Activated effector memory CD4-positive, alpha-beta T cell treated with Interleukin-2 at 50 U/mL for 16 hours (primary cell): Measurements from ENCODE around the gene MMUT.
A peak's percentile ranks its signal among the peaks of the same experiment; 100 is the strongest.
"Not testable (repeated sequence)": the region's sequence is repeated elsewhere in the genome, so short reads cannot be mapped to it uniquely, and the experiment has no call there.

Source experiments
- DNase-seq: peaks from one replicate; pipeline ENCODE4 v3.0.0-alpha.2; 2020

Gene MMUT

GRCh38 chr6:49416195-49416594 is 46.9 kb downstream of the MMUT start:
- DNase-seq = no peak

GRCh38 chr6:49415358-49415757 is 47.7 kb downstream of the MMUT start:
- no peak for DNase-seq

GRCh38 chr6:49410564-49410963 is 52.5 kb downstream of the MMUT start:
- no peak for DNase-seq

DNA sequence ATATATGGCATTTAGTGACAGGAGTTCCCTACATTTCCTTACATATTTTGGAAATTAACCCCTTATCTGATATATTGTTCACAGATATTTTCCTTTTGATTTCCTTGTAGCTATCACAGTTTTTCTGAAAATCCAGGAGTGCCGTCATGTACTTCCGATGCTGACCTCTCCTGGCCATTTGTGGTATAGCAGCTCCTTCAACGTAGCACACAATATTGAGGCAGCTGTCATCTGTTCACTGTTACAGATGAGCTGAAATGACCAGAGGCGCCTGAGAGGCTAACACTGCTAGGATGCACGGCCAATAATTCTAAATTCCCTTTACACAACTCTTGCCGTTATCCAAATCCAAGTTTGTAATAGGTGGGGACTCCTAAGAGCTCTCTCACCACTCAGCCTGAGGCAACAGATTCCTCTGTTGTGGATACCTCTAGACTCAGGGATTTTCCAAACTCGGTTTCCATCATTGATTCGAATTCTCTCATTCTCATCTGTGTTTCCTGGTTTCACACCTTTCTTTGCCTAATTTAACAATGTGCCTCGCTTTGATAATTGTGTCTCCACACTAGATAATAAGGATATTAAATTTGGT is 53.0 kb downstream of the MMUT start:
- peak; percentile 13 for DNase-seq

DNA sequence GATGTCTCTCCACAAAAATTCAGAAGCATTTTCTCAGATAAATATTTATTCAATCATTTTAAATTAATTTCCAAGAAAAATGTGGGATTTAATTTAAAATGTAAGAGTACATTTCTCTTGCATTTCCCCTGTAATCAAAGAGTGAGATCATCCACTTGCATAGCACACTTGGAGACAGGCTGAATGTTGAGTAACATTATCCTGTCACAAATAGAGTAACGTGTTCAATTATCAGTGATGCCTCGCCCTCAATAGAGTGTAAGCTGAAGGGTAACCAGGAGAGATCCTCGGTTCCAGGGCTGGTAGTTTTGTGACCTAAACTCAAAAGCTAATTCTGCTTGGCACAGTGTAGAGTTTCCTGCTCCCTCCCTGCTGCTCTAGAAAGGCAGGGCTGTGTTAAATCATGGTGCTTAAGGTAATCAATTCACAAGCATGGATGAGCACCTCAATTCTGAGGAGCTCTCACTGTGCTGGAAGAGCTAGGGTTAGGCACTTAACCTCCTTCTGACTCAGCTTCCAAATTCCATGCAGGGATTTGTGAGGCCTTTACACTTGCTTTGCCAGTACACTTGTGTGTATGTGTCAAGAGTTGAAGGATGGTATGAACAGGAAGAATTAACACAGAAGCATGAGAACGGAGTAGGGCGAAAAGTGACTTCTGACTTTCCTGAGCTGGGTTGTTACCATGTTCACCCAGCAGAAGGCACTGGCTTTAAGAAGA is 56.6 kb downstream of the MMUT start:
- DNase-seq = no peak

DNA sequence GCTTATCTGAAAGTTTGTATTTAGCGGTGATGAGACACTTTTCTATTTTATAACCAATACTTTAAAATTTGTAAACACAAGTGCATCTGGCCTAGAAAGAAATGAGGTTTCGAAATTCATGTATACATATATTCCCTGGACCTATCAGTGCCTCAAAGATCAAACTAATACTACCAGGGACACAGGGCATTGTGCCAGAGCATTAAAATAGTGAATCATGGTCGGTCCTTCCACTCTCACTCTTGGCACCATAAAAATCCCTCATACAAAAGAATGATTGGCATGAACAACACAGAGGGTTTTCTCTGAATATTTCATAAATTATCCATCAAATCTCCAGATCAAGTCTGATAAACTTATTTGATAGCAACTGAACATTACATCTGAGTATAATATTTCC is 62.0 kb downstream of the MMUT start:
- no peak for DNase-seq

DNA sequence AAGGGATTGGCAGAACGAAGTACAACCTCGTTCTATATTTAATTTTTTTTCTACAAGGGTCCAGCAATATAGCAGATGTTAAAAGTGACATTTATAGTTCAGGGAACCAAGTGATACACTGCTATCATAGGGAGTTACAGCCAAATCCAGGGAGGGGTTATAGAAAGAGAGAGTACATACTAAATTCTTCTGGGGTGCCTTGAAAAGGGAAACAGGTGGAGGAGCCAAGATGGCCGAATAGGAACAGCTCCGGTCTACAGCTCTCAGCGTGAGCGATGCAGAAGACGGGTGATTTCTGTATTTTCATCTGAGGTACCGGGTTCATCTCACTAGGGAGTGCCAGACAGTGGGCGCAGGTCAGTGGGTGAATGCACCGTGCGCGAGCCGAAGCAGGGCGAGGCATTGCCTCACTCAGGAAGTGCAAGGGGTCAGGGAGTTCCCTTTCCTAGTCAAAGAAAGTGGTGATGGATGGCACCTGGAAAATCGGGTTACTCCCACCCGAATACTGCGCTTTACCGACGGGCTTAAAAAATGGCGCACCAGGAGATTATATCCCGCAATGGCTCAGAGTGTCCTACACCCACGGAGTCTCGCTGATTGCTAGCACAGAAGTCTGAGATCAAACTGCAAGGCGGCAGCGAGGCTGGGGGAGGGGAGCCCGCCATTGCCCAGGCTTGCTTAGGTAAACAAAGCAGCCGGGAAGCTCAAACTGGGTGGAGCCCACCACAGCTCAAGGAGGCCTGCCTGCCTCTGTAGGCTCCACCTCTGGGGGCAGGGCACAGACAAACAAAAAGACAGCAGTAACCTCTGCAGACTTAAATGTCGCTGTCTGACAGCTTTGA is 76.2 kb downstream of the MMUT start:
- DNase-seq = not testable (repeated sequence)

DNA sequence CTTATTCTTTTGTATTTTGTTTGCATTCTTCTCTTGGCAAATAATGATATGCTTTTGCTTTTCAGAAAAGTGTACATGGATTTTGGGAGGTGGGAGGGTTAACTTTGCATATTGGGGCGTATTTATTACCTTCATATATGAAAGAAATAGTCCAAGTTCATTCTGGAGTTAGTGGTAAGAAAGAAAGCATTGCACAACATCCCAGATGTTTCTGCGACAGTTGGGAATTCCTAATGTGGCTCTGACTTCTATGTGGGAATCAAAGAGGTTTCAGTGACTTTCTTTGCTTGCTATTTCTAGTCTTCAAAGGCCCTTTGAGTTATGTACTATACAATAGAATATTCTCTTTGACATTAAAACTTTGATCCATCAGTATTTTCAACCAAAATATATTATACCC is 78.1 kb downstream of the MMUT start:
- DNase-seq = no peak
